NCI-H1930 (cell line): ENCODE data around the gene SIRPG.
"Not testable (repeated sequence)": the region's sequence is repeated elsewhere in the genome, so short reads cannot be mapped to it uniquely, and the experiment has no call there.

Experiments
- DNase-seq, 2 experiments: peaks; one replicate each; lab custom pipeline; 2025; lab: John Stamatoyannopoulos, UW

SIRPG gene

GRCh38 chr20:1657556-1658334 lies at the start of gene SIRPG:
SIRPG (minus strand) TSS chr20:1657779; CDS start chr20:1657714, 65 bp downstream.
- DNase-seq = no peak

GRCh38 chr20:1706887-1707286 lies 49.3 kb upstream of the SIRPG start:
- DNase-seq = not testable (repeated sequence)

DNA sequence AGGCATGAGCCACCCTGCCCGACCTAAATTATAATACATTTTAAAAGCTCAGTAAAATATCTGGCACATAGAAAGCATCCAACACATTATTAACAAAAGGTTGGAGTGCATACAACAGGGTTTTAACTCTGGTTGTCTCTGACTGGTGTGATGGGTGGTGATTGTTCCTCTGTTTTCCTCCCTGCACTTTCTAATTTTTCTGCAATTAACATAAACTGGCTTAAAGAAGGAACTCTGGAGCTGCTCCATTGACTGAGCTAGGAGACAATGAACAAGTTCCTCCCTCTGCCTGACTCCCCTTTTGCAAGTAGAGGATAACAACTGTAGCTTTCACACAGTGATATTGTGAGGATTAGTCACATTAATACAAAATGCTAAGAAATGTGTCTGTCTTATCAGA lies 48.5 kb upstream of the SIRPG start:
- DNase-seq = no peak

DNA sequence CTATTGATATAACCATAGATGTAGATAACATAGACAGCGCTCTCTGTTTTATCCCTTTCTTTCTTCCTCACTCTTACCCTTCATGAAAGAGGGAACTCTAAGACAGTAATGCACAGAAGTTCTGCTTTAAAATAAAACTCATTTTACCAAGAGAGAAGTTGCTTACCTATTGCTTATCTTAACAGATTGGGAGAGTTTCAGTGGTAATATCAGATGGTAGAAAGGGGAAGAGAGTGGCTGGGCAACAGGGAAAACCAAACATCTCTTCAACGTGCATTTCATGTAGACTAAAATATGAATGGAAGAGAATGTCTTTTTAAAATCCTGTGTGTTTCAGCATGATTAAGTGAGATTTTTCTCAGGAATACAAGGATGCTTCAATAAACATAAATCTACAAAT lies 45.3 kb upstream of the SIRPG start:
- no peak for DNase-seq

- no peak for DNase-seq
These were observed 44.7 kb upstream of the SIRPG start for GRCh38 chr20:1702328-1702727.

- no peak for DNase-seq
These were observed 43.4 kb upstream of the SIRPG start for GRCh38 chr20:1700990-1701389.

DNA sequence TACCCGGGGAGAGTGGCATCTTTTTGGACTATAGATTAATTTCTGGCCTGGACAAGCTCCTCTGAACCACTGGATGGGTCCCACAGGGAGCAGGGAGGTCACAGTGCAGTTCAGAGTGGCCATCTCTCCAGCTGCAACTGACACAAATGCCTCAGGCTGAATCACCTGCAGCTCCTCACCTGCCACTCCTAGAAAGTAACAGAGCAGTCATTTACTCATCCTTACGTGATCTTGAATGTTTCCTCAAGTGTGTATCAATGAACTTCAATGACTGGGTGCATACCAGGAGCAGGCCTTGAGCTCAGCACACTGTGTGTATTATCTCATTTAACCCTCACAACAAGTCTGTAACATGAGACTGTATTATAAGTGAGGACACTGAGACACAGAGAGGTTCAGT lies 40.0 kb upstream of the SIRPG start:
- DNase-seq = no peak

DNA sequence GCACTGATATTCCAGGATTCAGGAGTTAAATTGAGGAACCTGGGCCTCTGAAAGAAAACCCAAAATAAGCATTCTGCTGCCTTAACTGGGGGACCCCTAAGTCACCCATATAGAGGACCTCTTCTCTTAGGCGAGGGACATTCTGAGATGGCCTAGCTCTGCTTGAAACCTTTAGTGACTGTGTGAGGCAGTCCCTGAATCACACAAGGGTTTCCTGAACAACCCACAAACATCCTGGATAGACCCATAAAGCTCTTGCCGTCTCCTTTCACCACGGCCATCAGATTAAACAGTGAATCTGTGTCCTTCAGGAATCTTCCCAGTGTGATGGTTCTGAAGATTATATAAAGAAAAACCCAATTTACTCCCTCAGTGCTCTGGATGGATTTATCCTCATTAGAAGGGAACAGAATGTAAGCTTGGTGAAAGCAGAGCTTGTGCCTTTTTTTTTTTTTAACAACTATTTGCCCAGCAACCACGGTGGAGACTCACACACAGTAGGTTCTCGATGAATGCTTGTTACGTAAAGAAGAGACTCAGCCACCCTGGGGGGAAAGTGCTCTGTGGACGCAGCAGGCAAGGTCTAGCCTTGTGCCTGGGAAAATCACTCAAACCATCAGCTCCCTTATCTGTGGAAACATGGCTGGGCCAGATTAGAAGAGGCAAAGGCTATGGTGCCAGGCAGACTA lies 39.1 kb upstream of the SIRPG start:
- DNase-seq = no peak

DNA sequence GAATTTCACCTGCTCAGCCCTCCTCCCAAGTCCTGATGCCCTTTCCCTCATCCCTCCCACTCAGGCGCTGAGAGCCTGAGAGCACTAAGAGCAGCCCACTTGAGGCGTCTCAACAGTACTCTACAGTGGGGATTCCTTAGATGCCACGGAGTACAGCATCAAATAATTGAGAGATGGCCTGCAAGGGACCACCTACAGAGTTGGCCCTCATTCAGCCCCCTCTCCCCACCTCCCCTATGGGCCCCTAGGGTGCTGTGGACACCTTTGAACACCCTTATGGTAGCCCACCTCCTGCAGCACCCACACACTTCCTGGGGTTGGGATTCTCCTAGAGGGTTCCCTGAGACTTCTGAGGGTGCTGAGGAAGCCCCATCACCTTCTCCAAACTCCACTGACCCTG lies 37.1 kb upstream of the SIRPG start:
- no peak for DNase-seq

DNA sequence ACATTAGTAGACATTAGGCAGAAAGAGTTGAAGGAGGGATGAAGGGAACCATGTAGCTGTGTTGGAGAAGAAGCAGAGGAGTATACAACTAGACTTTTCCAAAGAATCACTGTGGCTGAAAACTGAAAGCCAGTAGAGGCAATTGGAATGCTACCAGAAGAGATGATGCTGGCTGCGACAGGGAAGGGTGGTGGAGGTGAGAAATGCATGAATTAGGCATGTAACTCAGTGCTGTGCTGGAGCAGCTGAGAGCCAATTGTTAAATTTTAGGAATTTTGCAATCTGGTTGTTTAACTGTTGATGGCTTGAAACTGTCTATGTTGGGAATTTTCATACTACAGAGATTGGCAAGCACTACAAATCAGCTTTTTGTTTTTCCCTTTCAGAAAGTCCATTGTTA lies 35.8 kb upstream of the SIRPG start:
- DNase-seq = no peak

DNA sequence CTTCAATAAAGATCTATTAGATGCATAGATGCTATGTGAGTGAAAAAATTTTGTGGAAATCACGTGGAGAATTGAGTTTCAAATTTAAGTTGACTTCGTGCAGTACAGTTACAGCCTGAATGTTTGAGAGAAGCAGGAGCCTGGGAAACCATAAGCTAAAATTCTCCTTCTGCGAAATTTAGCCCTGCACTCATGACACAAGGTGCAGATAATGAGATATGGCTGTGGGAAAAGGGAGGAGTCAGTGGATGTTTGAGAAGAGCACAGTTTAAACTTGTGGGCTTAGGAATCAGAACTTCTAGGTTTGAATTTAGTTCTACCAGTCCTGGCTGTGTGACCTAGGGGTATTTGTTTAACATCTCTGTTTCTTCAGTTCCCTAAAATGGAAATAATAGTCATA lies 32.1 kb upstream of the SIRPG start:
- DNase-seq = no peak

DNA sequence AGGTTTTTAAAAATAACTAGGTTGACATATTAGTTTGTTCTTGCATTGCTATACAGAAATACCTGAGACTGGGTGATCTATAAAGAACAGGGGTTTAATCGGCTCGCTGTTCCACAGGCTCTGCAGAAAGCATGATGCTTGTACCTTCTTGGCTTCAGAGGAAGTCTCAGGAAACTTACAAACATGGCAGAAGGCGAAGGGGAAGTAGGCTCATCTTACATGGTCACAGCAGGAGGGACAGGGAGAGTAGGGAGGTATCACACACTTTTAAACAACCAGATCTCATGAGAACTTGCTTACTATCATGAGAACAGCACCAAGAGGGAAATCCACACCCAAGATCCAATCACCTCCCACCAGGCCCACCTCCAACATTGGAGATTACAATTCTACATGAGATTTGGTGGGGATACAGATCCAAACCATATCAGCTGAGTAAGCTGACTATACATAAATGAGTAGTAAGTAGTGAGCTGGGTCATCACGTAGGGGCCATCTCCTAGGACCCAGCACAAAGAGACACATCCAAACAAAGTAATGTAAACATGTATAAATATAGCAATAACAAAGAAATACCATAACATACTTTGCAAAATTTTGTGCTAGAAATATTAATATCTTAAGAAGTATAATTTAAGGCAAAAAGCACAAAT lies 31.4 kb upstream of the SIRPG start:
- DNase-seq = no peak

- DNase-seq = no peak
These were observed 29.5 kb upstream of the SIRPG start for GRCh38 chr20:1687053-1687452.

DNA sequence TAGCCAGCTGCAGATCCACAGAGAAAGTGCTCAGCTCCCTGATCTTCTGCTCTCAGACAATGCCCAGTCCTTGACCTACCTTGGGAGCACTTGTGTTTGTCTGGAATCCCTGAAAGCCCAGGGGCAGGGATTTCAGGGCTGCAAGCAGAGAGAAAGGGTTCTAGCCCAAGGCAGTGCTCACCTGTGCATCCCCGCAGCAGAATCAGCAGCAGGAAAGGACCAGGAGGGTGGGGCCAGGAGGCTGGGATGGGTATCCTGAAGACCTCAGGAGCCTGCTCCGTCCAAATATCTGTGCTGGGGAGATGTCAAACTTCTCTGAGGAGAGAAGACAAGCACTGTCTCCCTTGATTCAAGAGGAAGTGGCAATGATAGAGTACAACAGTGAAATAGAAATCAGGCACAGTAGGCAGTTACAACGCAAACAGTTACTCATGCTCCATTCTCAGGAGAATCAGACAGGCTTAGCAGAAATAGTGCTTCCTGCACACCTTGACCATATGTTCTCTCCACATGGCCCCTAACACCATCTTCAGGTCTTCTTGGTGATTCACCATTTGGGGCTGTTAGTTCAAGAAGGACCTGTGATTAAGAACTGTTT lies 28.7 kb upstream of the SIRPG start:
- DNase-seq = no peak

- DNase-seq = no peak
These were observed 27.9 kb upstream of the SIRPG start for GRCh38 chr20:1685304-1686052.

DNA sequence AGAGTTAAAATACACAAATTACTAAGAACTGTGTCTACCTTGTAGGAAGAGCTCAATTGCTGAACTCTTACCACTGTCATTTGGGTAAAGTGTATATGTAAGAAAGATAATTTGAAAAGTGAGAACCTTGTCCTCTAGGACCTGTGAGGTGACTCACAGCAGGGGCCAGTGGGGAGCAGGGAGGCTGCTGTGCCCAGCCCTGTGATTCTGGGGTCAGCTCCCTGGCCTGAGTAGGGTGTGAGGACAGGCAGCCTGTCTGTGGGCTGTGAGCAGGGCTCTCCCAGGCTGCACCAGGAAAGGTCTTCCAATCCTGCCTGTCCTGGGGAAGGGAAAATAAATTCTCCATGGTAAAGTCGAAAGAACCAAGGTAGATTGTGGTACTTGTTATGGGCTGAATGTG lies 27.3 kb upstream of the SIRPG start:
- DNase-seq = no peak

DNA sequence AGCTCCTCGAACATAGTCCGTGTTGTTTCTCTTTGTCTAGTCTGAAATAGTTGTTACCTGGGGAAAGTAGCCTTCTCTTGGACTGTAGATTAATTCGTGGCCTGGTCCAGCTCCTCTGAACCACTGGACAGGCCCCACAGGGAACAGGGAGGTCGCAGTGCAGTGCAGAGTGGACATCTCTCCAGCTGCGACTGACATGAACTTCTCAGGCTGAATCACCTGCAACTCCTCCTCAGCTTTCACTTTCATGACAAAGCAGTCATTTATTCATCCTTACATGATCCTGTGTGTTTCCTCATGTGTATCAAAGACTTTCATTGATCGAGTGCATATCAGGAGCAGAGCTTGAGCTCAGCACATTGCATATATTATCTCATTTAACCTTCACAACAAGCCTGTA lies 19.1 kb upstream of the SIRPG start:
- DNase-seq = no peak

DNA sequence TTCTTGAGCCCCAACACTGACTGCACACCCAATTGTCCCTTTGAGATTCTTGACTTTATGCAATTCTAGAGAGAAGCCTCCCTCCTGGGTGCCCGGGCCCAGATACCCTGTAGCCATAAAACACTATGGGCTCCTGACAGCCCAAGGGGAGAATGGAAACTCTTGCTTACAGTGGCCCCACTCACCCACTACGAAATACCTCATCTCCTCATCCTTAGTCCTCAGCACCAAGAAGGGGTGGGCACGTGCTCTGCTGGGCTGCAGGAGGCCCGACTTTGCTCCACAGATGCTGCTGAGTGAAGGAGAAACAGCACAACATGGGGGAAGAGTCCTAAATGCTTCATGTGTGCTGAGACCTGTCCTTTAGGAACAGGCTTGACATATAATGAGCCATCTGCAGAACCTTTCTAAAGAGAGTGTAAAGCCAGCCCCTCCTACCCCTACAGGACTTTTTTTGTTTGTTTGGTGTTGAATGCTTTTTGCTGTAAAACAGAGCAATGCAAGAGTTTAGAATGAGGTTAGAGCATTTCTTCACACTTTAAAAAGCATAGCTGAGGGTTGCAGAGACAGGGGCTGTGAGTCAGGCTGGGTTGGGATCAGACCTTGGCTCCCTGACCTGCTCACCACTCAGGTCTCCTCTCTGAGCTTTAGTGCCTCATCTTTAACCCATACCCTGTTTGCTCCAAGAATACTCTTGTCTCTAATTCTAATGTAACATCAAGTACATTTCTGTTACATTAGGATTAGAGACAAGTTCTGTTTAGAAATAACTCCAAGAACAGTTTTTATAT lies 17.6 kb upstream of the SIRPG start:
- DNase-seq = no peak

DNA sequence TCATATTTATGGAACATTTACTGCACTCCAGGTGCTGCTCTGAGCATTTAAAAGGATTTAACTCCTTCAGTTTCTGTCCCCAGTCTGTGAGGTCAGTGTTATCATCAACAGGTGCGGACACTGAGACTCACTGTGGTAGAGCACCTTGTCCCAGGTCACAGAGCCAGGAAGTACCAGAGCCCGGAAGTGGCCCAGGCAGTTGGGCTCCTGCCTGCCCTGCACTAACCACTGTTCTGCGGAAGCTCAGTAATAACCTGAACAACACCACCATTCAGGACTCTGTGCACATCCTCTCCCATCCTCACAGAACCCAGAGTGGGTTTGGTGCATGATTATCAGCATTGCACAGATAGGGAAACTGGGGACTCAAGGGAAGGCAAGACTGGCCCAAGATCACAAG lies 16.8 kb upstream of the SIRPG start:
- no peak for DNase-seq

GRCh38 chr20:1673424-1673823 lies 15.8 kb upstream of the SIRPG start:
- no peak for DNase-seq

DNA sequence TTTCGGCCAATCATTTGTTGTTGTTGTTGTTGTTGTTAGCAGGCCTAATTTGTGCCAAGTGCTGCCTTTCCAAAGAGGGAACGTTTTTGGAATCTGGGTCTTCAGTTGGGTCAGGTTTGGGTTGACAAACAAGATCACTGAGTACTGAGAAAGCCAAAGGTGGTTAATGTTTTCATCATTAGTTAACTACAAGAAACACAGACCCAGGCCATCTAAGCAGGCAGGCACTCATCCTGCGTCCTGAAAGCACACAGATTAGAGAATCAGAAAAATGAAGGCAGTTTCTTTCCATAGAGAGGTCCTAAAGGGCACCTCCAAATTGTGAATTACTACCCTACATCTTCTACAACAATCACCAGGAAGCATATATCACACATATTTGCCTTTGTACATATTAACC lies 15.1 kb upstream of the SIRPG start:
- DNase-seq = no peak
